ENCODE measurements around the gene CPNE4. TPM values are rescaled to one million over a fixed set of nuclear protein-coding genes. Genes with fewer than 3 reads are reported as not detected.

CPNE4 gene
- total and polyA plus RNA-seq, 2 donors (not counting 3 experiments of a cell fraction or from before 2014, with no cell fraction given), result not detected

- FAIRE-seq (no peak), DNase-seq (ENCODE audit: low read depth, low spot score) (no peak)
- H3K4me1 ChIP-seq (ENCODE audit: control insufficient read depth, extremely low read depth, insufficient read depth, low read length), result no peaks in the 10 kb centered on the region
- no peaks in the 10 kb centered on the region for H3K27me3 ChIP-seq (ENCODE audit: control insufficient read depth in 2 of 2, insufficient read depth in 2 of 2, low read length in 2 of 2)
- POLR2A ChIA-PET, result no interaction called here
- dilution Hi-C loops (cut with MboI; ENCODE audit: extremely low pct_ligation_motif_present, low sequenced_read_pairs) (no loop called here), intact Hi-C loops (cut with micrococcal nuclease) (no loop called here)
- H3K4me2 ChIP-seq (ENCODE audit: insufficient read depth, low read length), result no peak overlapping the region
- H3K9me3 ChIP-seq (replicated peaks; ENCODE audit: control insufficient read depth, insufficient read depth, low read length), result no peaks in the 10 kb centered on the region
- TF ChIP-seq POLR2AphosphoS5 (IDR thresholded peaks at IDR 0.05; ENCODE audit: insufficient read depth, low read depth, low read length) (no peak), MYC (IDR thresholded peaks at IDR 0.05; ENCODE audit: low read depth, low read length) (no peak), GATA2 (IDR thresholded peaks at IDR 0.05; ENCODE audit: insufficient read depth, insufficient read length, low read depth, low read length) (no peak), FOS (IDR thresholded peaks at IDR 0.05; ENCODE audit: borderline replicate concordance, insufficient read depth, low read length) (no peak), EZH2 (IDR thresholded peaks at IDR 0.05; ENCODE audit: borderline replicate concordance, low read depth, low read length, severe bottlenecking) (no peak), JUN (IDR thresholded peaks at IDR 0.05; ENCODE audit: borderline replicate concordance, insufficient read depth, insufficient read length, low read depth) (no peak)
- TF ChIP-seq, protein P1, sequence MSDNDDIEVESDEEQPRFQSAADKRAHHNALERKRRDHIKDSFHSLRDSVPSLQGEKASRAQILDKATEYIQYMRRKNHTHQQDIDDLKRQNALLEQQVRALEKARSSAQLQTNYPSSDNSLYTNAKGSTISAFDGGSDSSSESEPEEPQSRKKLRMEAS (IDR thresholded peaks at IDR 0.05; ENCODE audit: insufficient read depth, insufficient read length), result no peak
- TF ChIP-seq, protein P2, sequence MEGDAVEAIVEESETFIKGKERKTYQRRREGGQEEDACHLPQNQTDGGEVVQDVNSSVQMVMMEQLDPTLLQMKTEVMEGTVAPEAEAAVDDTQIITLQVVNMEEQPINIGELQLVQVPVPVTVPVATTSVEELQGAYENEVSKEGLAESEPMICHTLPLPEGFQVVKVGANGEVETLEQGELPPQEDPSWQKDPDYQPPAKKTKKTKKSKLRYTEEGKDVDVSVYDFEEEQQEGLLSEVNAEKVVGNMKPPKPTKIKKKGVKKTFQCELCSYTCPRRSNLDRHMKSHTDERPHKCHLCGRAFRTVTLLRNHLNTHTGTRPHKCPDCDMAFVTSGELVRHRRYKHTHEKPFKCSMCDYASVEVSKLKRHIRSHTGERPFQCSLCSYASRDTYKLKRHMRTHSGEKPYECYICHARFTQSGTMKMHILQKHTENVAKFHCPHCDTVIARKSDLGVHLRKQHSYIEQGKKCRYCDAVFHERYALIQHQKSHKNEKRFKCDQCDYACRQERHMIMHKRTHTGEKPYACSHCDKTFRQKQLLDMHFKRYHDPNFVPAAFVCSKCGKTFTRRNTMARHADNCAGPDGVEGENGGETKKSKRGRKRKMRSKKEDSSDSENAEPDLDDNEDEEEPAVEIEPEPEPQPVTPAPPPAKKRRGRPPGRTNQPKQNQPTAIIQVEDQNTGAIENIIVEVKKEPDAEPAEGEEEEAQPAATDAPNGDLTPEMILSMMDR (IDR thresholded peaks at IDR 0.05; ENCODE audit: extremely low read depth in 1 of 2, insufficient read depth in 1 of 2, low read depth in 1 of 2, low read length in 2 of 2), result no peak
- no peaks in the 10 kb centered on the region for H3K36me3 ChIP-seq (ENCODE audit: control insufficient read depth in 2 of 2, extremely low read depth in 1 of 2, insufficient read depth in 2 of 2, low read length in 2 of 2)
- no peaks in the 10 kb centered on the region for H4K20me1 ChIP-seq (replicated peaks; ENCODE audit: control insufficient read depth, extremely low read depth, insufficient read depth, low read length)
- no TSS peak for BruUV-seq (replicated peaks)
- no peak overlapping the region for H3K4me3 ChIP-seq (replicated peaks in 1 of 3; ENCODE audit: insufficient read depth in 1 of 3, low read depth in 1 of 3, low read length in 3 of 3)
- CTCF ChIA-PET, result no interaction called here
- no peak overlapping the region for H3K27ac ChIP-seq (ENCODE audit: insufficient read depth, low read depth, low read length)
- H2AFZ ChIP-seq (ENCODE audit: low read depth, low read length), result no peak overlapping the region
- no peaks in the 10 kb centered on the region for H3K9me1 ChIP-seq (replicated peaks; ENCODE audit: control insufficient read depth, extremely low read depth, insufficient read depth, low read length)
- H3K79me2 ChIP-seq (ENCODE audit: control insufficient read depth, insufficient read depth, low read length), result no peaks in the 10 kb centered on the region
- H3K9ac ChIP-seq (replicated peaks; ENCODE audit: extremely low read depth, insufficient read depth, low read length), result no peak overlapping the region
Measured at GRCh38 chr3:131608296-131608695, 426.5 kb downstream of the CPNE4 start.

All from endothelial cell of umbilical vein (primary cell).